Fibroblast of lung (primary cell): ENCODE measurements around the gene PSMA7. TPM values are rescaled to one million over a fixed set of nuclear protein-coding genes. Genes with fewer than 3 reads are reported as not detected.

ENCODE experiments used
- DNase-seq, 2 donors: peaks; one replicate each; pipeline versions ENCODE4 v3.0.0 to v3.0.0-alpha.2; 2010; ENCODE audit warnings: low read depth in 2 of 2
- H2AFZ ChIP-seq: 2 replicates; pipeline ENCODE4 v1.5.1; 2012; ENCODE audit warnings: low read length, control low read depth, inconsistent platforms
- H3K27ac ChIP-seq: 2 replicates; pipeline ENCODE4 v1.5.1; 2011; ENCODE audit warnings: low read length, control low read depth; ENCODE audit not compliant: insufficient read depth
- H3K27me3 ChIP-seq: 2 replicates; pipeline ENCODE4 v1.5.1; 2011; ENCODE audit warnings: mild to moderate bottlenecking, low read length; ENCODE audit not compliant: control insufficient read depth, insufficient read depth
- H3K36me3 ChIP-seq: 2 replicates; pipeline ENCODE4 v1.5.1; 2011; ENCODE audit warnings: low read length; ENCODE audit not compliant: control insufficient read depth, insufficient read depth
- H3K4me1 ChIP-seq: 2 replicates; pipeline ENCODE4 v1.5.1; 2011; ENCODE audit warnings: low read length; ENCODE audit not compliant: control insufficient read depth, insufficient read depth; ENCODE audit errors: extremely low read depth
- H3K4me2 ChIP-seq: 2 replicates; pipeline ENCODE4 v1.5.1; 2011; ENCODE audit warnings: low read length, control low read depth; ENCODE audit not compliant: insufficient read depth; ENCODE audit errors: extremely low read depth
- H3K4me3 ChIP-seq, 4 experiments: fragments of 200-600 bp in 1 of 4; sonication (generic) in 1 of 4; replicated peaks in 1 of 4; 2 replicates each; pipeline ENCODE4 v1.5.1; 2011 to 2016; ENCODE audit warnings: low read length in 4 of 4, low read depth in 3 of 4, mild to moderate bottlenecking in 3 of 4, control low read depth in 2 of 4, inconsistent platforms in 1 of 4, mixed read lengths in 1 of 4; ENCODE audit not compliant: insufficient read depth in 1 of 4; ENCODE audit errors: control extremely low read depth in 1 of 4
- H3K79me2 ChIP-seq: 2 replicates; pipeline ENCODE4 v1.5.1; 2012; ENCODE audit warnings: mild to moderate bottlenecking, low read length, inconsistent platforms; ENCODE audit not compliant: control insufficient read depth, insufficient read depth
- H3K9ac ChIP-seq: 2 replicates; pipeline ENCODE4 v1.5.1; 2011; ENCODE audit warnings: mild to moderate bottlenecking, low read length, control low read depth; ENCODE audit not compliant: insufficient read depth
- H3K9me3 ChIP-seq: 2 replicates; pipeline ENCODE4 v1.5.1; 2012; ENCODE audit warnings: low read depth, low read length; ENCODE audit not compliant: control insufficient read depth, insufficient read depth
- H4K20me1 ChIP-seq: 2 replicates; pipeline ENCODE4 v1.5.1; 2011; ENCODE audit warnings: low read length; ENCODE audit not compliant: control insufficient read depth, insufficient read depth; ENCODE audit errors: extremely low read depth
- CTCF ChIP-seq, 2 donors: IDR thresholded peaks in 1 of 2; conservative IDR thresholded peaks in 1 of 2; 1 replicate in 1 of 2; 2 replicates in 1 of 2; pipeline ENCODE4 v1.5.1; 2011 to 2012; ENCODE audit warnings: low read length in 2 of 2, control low read depth in 1 of 2, inconsistent platforms in 1 of 2, low read depth in 1 of 2, mild to moderate bottlenecking in 1 of 2
- EZH2 ChIP-seq: IDR thresholded peaks from 2 replicates; pipeline ENCODE4 v1.5.1; 2012; ENCODE audit warnings: low read length, control low read depth, mild to moderate bottlenecking; ENCODE audit errors: missing control alignments
- polyA minus RNA-seq: library from RNA; depleted of rRNA, polyadenylated mRNA; stranded (reverse); fragments of >200 nt; gene quantifications from 2 replicates; pipeline ENCODE4 v1.2.3, GENCODE V29; 2011; ENCODE audit warnings: low replicate concordance
- polyA plus RNA-seq, 2 donors: library from polyadenylated mRNA; depleted of rRNA in 1 of 2; stranded (reverse) in 1 of 2; unstranded in 1 of 2; fragments of >200 nt; gene quantifications; 2 replicates each; pipeline ENCODE4 v1.2.1, GENCODE V29; 2011 to 2012; ENCODE audit warnings: missing spikeins in 1 of 2
- total RNA-seq: library from RNA; depleted of rRNA; stranded (reverse); fragments of >200 nt; gene quantifications from 2 replicates; pipeline ENCODE4 v1.2.1, GENCODE V29; 2014

The PSMA7 gene
- total RNA-seq (234 and 274 TPM in 2 replicates), polyA plus RNA-seq (342 and 397 TPM in 2 replicates), polyA minus RNA-seq (167 and 214 TPM in 2 replicates)
- 312 and 394 TPM in 2 replicates for polyA plus RNA-seq (2012)

DNA sequence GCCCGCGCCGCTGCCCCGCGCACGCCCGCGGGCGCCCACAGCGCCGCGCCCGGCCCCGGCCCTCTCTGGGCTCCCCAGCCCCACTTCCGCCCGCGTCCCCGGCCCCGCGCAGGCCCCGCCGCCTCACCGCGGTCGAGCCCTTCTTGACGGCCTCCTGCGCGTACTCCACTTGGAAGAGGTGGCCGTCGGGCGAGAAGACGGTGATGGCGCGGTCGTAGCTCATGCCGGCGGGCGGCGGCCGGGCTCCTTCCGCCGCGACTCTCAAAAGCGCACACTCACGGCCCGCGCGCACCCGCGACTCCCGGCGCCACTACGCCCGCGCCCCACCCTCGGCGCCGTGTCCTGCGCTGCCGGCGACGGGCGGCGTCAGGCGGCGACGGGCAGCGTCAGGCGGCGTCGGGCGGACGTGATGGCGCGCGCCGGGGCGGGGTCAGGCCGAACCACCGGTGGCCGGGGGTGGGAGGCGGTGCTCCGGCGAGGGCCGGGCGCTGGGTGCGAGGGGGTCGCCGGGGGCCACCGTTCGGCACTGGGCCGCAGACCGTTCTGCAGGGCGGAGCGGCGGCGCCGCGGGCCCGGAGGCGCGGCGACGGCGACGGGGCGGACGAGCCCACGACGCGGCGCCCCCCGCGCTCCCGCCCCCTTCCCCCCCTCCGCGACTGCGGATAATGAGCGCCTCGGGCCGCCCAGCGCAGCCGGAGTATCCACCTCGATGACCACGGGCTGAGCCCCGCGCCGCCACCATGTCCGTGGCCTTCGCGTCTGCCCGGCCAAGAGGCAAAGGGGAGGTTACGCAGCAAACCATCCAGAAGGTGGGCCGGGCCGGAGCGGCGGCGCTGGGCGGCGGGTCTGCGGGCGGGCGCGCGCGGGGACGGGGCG lies at the start of gene PSMA7, which contains the start of gene SS18L1:
TSS of gene PSMA7 (minus strand) at position 314 of the 876 bp plus-strand sequence. CDS start at position 223, 91 bp downstream.
TSS of gene SS18L1 (plus strand) at position 689 of the 876 bp plus-strand sequence. CDS start at position 741, 52 bp downstream.
- peaks cover 2% of the 10 kb centered on the region for H4K20me1 ChIP-seq
- peak within 1 kb of the TSS; percentile 98 for H3K4me2 ChIP-seq
- H3K9me3 ChIP-seq: no peaks in the 10 kb centered on the region
- TF ChIP-seq EZH2: no peak
- no peak for TF ChIP-seq CTCF (conservative IDR thresholded peaks at IDR 0.05 in 1 of 2, IDR thresholded peaks at IDR 0.05 in 1 of 2; ENCODE audit: low read depth in 1 of 2, low read length in 2 of 2)
- H3K9ac ChIP-seq: peak within 1 kb of the TSS; percentile 92
- peaks cover 82% of the 10 kb centered on the region for H3K79me2 ChIP-seq
- peaks cover 13% of the 10 kb centered on the region for H3K36me3 ChIP-seq
- H3K4me3 ChIP-seq: peak within 1 kb of the TSS; percentile 66 to 88 (median 76)
- peak within 1 kb of the TSS; percentile 11 for H2AFZ ChIP-seq
- H3K4me1 ChIP-seq: peaks cover 2% of the 10 kb centered on the region
- peak within 1 kb of the TSS; percentile 83 for H3K27ac ChIP-seq
- no peaks in the 10 kb centered on the region for H3K27me3 ChIP-seq
- DNase-seq: peak; percentile 84 to 87

GRCh38 chr20:62192635-62193034 lies 49.4 kb upstream of the PSMA7 start:
- TF ChIP-seq EZH2 (no peak), CTCF (conservative IDR thresholded peaks at IDR 0.05 in 1 of 2, IDR thresholded peaks at IDR 0.05 in 1 of 2; ENCODE audit: low read depth in 1 of 2, low read length in 2 of 2) (no peak)
- Histone ChIP-seq H2AFZ (no peak overlapping the region), H3K9me3 (no peaks in the 10 kb centered on the region), H3K27ac (no peak overlapping the region), H4K20me1 (no peaks in the 10 kb centered on the region), H3K36me3 (peaks cover 2% of the 10 kb centered on the region), H3K4me1 (no peaks in the 10 kb centered on the region), H3K4me3 (no peak overlapping the region), H3K79me2 (peaks cover 14% of the 10 kb centered on the region), H3K9ac (no peak overlapping the region), H3K27me3 (no peaks in the 10 kb centered on the region), H3K4me2 (no peak overlapping the region)
- DNase-seq: no peak

DNA sequence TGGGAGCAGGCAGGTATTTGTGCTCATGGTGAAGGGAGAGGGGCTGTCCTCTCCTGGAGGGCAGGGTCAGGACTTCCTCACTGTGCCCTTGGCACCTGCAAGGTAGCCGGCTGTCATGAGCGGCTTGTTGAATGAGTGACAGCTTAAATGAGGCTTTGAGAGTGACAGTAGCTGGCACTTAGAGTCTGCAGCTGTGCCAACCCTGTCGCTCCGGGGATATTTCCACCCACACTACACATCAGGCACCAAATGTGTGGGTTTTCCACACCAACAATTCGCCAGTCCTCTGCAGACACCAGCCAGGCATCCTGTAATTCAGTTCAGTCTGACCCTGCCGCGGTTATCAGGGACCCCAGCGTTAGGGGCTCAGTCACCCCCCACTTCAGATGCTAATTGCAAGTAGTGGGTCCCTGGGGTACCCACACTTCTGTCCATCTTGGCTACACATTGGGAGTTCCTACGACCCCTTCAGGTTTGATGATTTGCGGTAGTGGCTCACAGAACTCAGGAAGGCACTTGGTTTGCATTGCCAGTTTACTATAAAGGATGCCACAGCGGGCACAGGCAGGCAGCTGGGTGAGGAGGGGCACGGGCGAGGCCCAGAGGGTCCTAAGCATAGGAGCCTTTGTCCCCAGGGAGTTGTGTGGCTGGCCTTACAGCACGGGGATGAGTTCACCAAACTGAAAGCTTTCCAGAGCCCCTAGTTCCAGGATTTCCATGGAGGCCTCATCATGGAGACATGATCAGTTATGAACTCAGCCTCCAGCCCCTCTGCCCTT lies 48.8 kb upstream of the PSMA7 start:
- no peaks in the 10 kb centered on the region for H3K4me1 ChIP-seq
- no peaks in the 10 kb centered on the region for H3K36me3 ChIP-seq
- H3K9ac ChIP-seq: no peak overlapping the region
- H4K20me1 ChIP-seq: no peaks in the 10 kb centered on the region
- no peaks in the 10 kb centered on the region for H3K27me3 ChIP-seq
- H3K9me3 ChIP-seq: no peaks in the 10 kb centered on the region
- no peak overlapping the region for H3K4me3 ChIP-seq
- peaks cover 18% of the 10 kb centered on the region for H3K79me2 ChIP-seq
- no peak overlapping the region for H3K27ac ChIP-seq
- H3K4me2 ChIP-seq: no peak overlapping the region
- DNase-seq: no peak
- no peak for TF ChIP-seq CTCF (conservative IDR thresholded peaks at IDR 0.05 in 1 of 2, IDR thresholded peaks at IDR 0.05 in 1 of 2; ENCODE audit: low read depth in 1 of 2, low read length in 2 of 2)
- TF ChIP-seq EZH2: no peak
- no peak overlapping the region for H2AFZ ChIP-seq
